GM12801 (cell line): Measurements from ENCODE around the gene CCDC102A.

ENCODE experiments used
- CTCF ChIP-seq: IDR thresholded peaks from one replicate; pipeline ENCODE4 v1.5.1; 2011; ENCODE audit warnings: control low read depth; ENCODE audit not compliant: insufficient read length; ENCODE audit errors: extremely low read depth

Gene CCDC102A

GRCh38 chr16:57536306-57537193, at the start of gene CCDC102A:
TSS of gene CCDC102A (minus strand) at chr16:57536571. CDS start at chr16:57529177, 7,394 bp downstream.
- TF ChIP-seq CTCF = no peak

GRCh38 chr16:57585051-57585687, 48.8 kb upstream of the CCDC102A start:
- no peak for TF ChIP-seq CTCF

- no peak for TF ChIP-seq CTCF
Observed at GRCh38 chr16:57579361-57579665, 42.9 kb upstream of the CCDC102A start.

GRCh38 chr16:57578521-57579360, 42.4 kb upstream of the CCDC102A start:
- TF ChIP-seq CTCF = no peak

GRCh38 chr16:57577691-57578224, 41.4 kb upstream of the CCDC102A start:
- TF ChIP-seq CTCF = no peak

GRCh38 chr16:57577214-57577613, 40.8 kb upstream of the CCDC102A start:
- TF ChIP-seq CTCF = no peak

GRCh38 chr16:57576429-57576870, 40.1 kb upstream of the CCDC102A start:
- TF ChIP-seq CTCF = peak; percentile 76
